ENCODE data around the gene GPX4. TPM values are rescaled to one million over a fixed set of nuclear protein-coding genes. Genes with fewer than 3 reads are reported as not detected.
"Not testable (repeated sequence)": the region's sequence is repeated elsewhere in the genome, so short reads cannot be mapped to it uniquely, and the experiment has no call there.

The GPX4 gene
- total RNA-seq, 4 donors from 2014 or later, result 338 to 386 (median 375) TPM

GRCh38 chr19:1128106-1128505 lies 24.3 kb downstream of the GPX4 start:
- Histone ChIP-seq H3K27me3 (no peaks in the 10 kb centered on the region), H3K9me3 (no peaks in the 10 kb centered on the region), H3K27ac (replicated peaks in 1 of 4) (no peak overlapping the region), H3K36me3 (peaks cover 11 to 64% (median 49%) of the 10 kb centered on the region in 4 donors), H3K4me3 (no peak overlapping the region), H3K4me1 (peaks cover 29 to 79% (median 77%) of the 10 kb centered on the region in 4 donors)
- TF ChIP-seq EP300 (IDR thresholded peaks at IDR 0.05) (no peak), CTCF (IDR thresholded peaks at IDR 0.05) (no peak), POLR2A (IDR thresholded peaks at IDR 0.05; ENCODE audit: low read depth) (no peak), POLR2AphosphoS5 (IDR thresholded peaks at IDR 0.05) (no peak)
- intact Hi-C loops (cut with DNase I), result no loop called here
- 96% methylated on average over 17 of the region's 17 CpGs for WGBS
- DNase-seq (ENCODE audit: extremely low spot score), result no peak

- H3K4me1 ChIP-seq, result peaks cover 34 to 78% (median 77%) of the 10 kb centered on the region in 4 donors
- H3K36me3 ChIP-seq, result peaks cover 5 to 54% (median 39%) of the 10 kb centered on the region in 4 donors
- H3K27me3 ChIP-seq; H3K4me3 ChIP-seq; DNase-seq (ENCODE audit: extremely low spot score); H3K27ac ChIP-seq (replicated peaks in 1 of 4); intact Hi-C loops (cut with DNase I); H3K9me3 ChIP-seq: not testable (repeated sequence)
- 93% methylated on average over 7 of the region's 7 CpGs for WGBS
Measured at GRCh38 chr19:1129084-1129483, 25.3 kb downstream of the GPX4 start.

GRCh38 chr19:1129535-1129934 lies 25.7 kb downstream of the GPX4 start:
- DNase-seq (ENCODE audit: extremely low spot score), result no peak
- WGBS, result 100% methylated on average over 3 of the region's 18 CpGs
- no peaks in the 10 kb centered on the region for H3K27me3 ChIP-seq
- peaks cover 5 to 50% (median 35%) of the 10 kb centered on the region in 4 donors for H3K36me3 ChIP-seq
- H3K4me1 ChIP-seq, result peaks cover 35 to 78% (median 77%) of the 10 kb centered on the region in 4 donors
- TF ChIP-seq CTCF (IDR thresholded peaks at IDR 0.05), result no peak
- no peak for TF ChIP-seq POLR2A (IDR thresholded peaks at IDR 0.05; ENCODE audit: low read depth)
- no peak for TF ChIP-seq EP300 (IDR thresholded peaks at IDR 0.05)
- TF ChIP-seq POLR2AphosphoS5 (IDR thresholded peaks at IDR 0.05), result no peak
- H3K27ac ChIP-seq (replicated peaks in 1 of 4), result no peak overlapping the region
- H3K9me3 ChIP-seq, result no peaks in the 10 kb centered on the region
- intact Hi-C loops (cut with DNase I), result no loop called here
- H3K4me3 ChIP-seq, result peak overlapping the region in 1 of 4 donors; percentile 80

DNA sequence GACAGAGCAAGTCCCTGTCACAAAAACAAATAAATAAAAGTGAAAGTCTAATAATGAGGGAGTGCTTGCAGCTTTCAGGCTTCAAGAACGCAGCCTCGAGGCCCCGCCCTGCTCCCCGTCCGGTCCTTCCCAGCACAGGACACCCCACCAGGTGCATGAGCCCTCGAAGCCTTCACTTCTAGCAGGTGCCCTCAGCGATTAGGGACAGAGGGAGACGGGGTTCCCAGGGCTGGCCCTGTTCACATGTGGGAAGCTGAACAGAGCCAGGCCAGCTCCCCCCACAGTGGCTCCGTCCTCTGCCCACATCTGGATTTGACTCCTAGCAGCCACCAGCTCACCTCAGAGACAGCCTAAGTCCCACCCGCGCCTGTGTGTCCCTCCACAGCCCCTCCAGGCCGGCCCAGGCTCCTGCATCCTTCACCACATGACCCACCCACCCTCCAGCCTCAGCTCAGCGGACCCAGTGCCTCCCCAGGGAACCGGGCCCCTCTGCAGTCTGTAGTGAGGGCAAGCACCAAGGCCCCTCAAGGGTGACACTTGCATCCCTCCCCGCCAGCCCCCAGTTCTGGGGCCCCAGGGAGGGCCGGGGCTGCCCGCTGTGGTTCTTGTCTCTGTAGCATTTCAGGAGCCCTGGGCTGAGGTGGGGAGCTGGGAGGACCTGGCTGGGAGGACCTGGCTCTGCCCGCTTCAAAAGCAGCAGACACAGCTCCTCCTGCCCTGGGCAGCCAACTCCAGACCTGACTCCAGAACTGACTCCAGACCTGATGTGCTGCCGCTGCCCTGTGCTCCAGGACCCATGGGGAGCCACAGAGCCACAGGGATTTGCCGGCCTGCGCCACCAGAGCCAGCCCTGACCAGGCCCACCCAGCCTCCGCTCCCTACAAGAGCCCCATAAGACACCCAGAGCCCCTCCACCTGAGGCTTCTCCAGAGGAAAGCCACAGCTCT lies 27.2 kb downstream of the GPX4 start:
- Histone ChIP-seq H3K27ac (replicated peaks in 1 of 4) (peak overlapping the region; percentile 84 to 94 (median 85)), H3K36me3 (peaks cover 5 to 42% (median 22%) of the 10 kb centered on the region in 4 donors), H3K9me3 (no peaks in the 10 kb centered on the region), H3K4me3 (peak overlapping the region; percentile 63 to 80 (median 69)), H3K4me1 (peaks cover 49 to 89% (median 87%) of the 10 kb centered on the region in 4 donors), H3K27me3 (no peaks in the 10 kb centered on the region)
- WGBS, result 53% methylated on average over 15 of the region's 22 CpGs
- intact Hi-C loops (cut with DNase I), result no loop called here
- TF ChIP-seq CTCF (IDR thresholded peaks at IDR 0.05), result no peak
- no peak for TF ChIP-seq EP300 (IDR thresholded peaks at IDR 0.05)
- no peak for TF ChIP-seq POLR2A (IDR thresholded peaks at IDR 0.05; ENCODE audit: low read depth)
- DNase-seq (ENCODE audit: extremely low spot score), result no peak

DNA sequence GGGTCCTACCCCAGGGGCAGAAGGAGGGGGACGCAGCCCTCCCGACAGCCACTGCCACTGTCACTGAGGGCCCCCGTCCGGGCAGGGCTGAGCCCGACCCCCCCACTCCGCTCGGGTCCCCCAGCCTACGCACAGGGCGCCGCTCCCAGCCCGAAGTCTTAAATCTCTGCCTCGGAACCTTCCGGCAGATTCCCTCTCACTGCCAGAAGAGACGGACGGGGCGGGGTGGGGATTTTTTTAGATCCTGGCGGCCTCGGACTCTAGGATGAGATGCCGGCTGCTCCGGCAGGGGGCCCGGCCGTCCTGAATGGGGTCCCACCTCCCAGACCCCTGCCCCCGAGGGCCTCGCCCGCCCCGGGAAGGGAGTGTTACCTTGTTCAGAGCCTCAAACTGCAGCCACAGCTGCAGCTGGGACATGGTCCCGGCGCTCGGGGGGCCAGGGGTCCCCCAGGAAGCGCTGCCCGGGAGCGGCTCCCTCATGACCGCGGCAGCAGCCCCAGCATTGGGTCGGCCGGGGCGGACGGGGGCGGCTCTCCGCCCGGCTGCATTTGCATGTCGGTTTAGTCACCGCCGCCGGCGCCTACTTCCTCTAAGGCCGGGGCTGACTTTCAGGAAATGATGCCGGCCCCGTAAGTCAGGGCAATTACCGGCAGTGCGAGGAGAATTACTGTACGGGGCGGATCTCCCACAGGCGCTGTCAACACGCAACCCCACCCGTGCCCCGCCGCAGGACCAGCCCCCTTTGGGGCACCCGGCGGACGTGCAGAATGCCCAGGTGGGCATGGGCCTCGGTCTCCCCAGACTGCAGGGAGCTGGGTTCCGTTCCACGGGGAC lies 28.1 kb downstream of the GPX4 start:
- DNase-seq (ENCODE audit: extremely low spot score), result peak; percentile 98
- Histone ChIP-seq H3K27ac (replicated peaks in 1 of 4) (peak overlapping the region; percentile 84 to 94 (median 85)), H3K9me3 (no peaks in the 10 kb centered on the region), H3K27me3 (no peaks in the 10 kb centered on the region), H3K4me1 (peaks cover 58 to 95% (median 87%) of the 10 kb centered on the region in 4 donors), H3K36me3 (peaks cover 0 to 36% (median 13%) of the 10 kb centered on the region in 4 donors), H3K4me3 (peak overlapping the region; percentile 63 to 80 (median 69))
- intact Hi-C loops (cut with DNase I), result no loop called here
- WGBS, result 4% methylated on average over 9 of the region's 64 CpGs
- TF ChIP-seq EP300 (IDR thresholded peaks at IDR 0.05), result peak; percentile 97
- TF ChIP-seq CTCF (IDR thresholded peaks at IDR 0.05), result peak; percentile 4 to 30 (median 7)
- no peak for TF ChIP-seq POLR2A (IDR thresholded peaks at IDR 0.05; ENCODE audit: low read depth)
- TF ChIP-seq POLR2AphosphoS5 (IDR thresholded peaks at IDR 0.05), result peak; percentile 73
